ELR (cell line): Measurements from ENCODE around the gene ALPG.
A peak's percentile ranks its signal among the peaks of the same experiment; 100 is the strongest.
"Not testable (repeated sequence)": the region's sequence is repeated elsewhere in the genome, so short reads cannot be mapped to it uniquely, and the experiment has no call there.

ENCODE experiments used
- DNase-seq: peaks from one replicate; pipeline ENCODE4 v3.0.0-alpha.2; 2015; ENCODE audit warnings: low read depth

Gene ALPG

GRCh38 chr2:232406556-232407310, at the start of gene ALPG:
Gene ALPG, plus strand, starts transcription at chr2:232406844. Its CDS starts 51 bp downstream, at chr2:232406895.
- no peak for DNase-seq

GRCh38 chr2:232361646-232362045, 45.0 kb upstream of the ALPG start:
- no peak for DNase-seq

- no peak for DNase-seq
Measured at GRCh38 chr2:232362174-232362900, 44.3 kb upstream of the ALPG start.

GRCh38 chr2:232363064-232363783, 43.4 kb upstream of the ALPG start:
- DNase-seq = not testable (repeated sequence)

- no peak for DNase-seq
Measured at GRCh38 chr2:232363784-232364615, 42.6 kb upstream of the ALPG start.

- DNase-seq = not testable (repeated sequence)
Measured at GRCh38 chr2:232364806-232365594, 41.6 kb upstream of the ALPG start.

- peak; percentile 64 for DNase-seq
Measured at GRCh38 chr2:232365621-232366321, 40.9 kb upstream of the ALPG start.

- DNase-seq = not testable (repeated sequence)
Measured at GRCh38 chr2:232366461-232366860, 40.2 kb upstream of the ALPG start.

GRCh38 chr2:232367016-232367415, 39.6 kb upstream of the ALPG start:
- DNase-seq = no peak

GRCh38 chr2:232367591-232368233, 38.9 kb upstream of the ALPG start:
- DNase-seq = no peak

GRCh38 chr2:232368311-232368731, 38.3 kb upstream of the ALPG start:
- peak; percentile 62 for DNase-seq

GRCh38 chr2:232369126-232369951, 37.3 kb upstream of the ALPG start:
- no peak for DNase-seq

- not testable (repeated sequence) for DNase-seq
Measured at GRCh38 chr2:232370007-232370406, 36.6 kb upstream of the ALPG start.

- DNase-seq = peak; percentile 84
Measured at GRCh38 chr2:232372231-232373208, 34.1 kb upstream of the ALPG start.

- DNase-seq = no peak
Measured at GRCh38 chr2:232374356-232374755, 32.3 kb upstream of the ALPG start.

- no peak for DNase-seq
Measured at GRCh38 chr2:232375164-232375563, 31.5 kb upstream of the ALPG start.

GRCh38 chr2:232376260-232376659, 30.4 kb upstream of the ALPG start:
- no peak for DNase-seq

- no peak for DNase-seq
Measured at GRCh38 chr2:232376713-232377112, 29.9 kb upstream of the ALPG start.
